HuH-7.5 (cell line): ENCODE results near the gene FKBP11.
A peak's percentile ranks its signal among the peaks of the same experiment; 100 is the strongest.

ENCODE experiments used
- DNase-seq: peaks from one replicate; pipeline ENCODE4 v3.0.0; 2011; ENCODE audit warnings: low spot score

The FKBP11 gene

GRCh38 chr12:48925304-48926011 is at the start of gene FKBP11:
Gene FKBP11, minus strand, starts transcription at chr12:48925492. Its CDS starts 64 bp downstream, at chr12:48925428.
- DNase-seq, result peak; percentile 73

- no peak for DNase-seq
Observed at GRCh38 chr12:48973941-48974673, 48.8 kb upstream of the FKBP11 start.

- peak; percentile 74 for DNase-seq
Observed at GRCh38 chr12:48973531-48973930, 48.2 kb upstream of the FKBP11 start.

- DNase-seq, result no peak
Observed at GRCh38 chr12:48972952-48973483, 47.7 kb upstream of the FKBP11 start.

GRCh38 chr12:48972213-48972951 is 47.1 kb upstream of the FKBP11 start:
- DNase-seq, result no peak

DNA sequence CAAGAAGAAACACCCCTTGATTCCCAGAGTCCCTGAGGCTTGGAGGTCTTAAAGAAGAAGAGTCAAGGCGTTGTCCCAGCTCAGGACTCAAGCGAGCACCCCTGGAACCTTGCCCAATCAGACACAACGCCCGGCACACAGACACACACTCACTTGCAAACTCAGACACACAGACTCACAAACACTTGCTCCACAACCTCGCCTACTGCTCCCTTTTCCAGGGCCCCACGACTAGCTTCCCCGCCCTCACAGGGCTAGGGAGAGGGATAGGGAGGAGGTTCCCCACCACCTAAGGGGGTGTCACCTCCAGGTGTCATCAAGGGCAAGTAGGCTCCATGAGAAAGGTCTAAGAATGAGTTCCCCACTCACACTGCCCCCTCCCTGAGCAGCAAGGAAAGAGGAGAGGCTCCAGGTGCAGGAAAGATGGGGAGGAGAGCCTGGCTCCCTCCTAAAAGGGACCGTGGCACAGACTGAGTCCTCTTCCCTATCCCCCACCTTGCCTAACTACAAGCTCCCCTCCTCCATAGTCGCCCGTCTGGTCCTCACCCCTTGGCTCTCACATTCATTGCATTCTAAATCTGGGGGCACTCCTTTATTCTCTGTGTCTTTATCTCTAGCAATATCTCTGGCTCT is 45.5 kb upstream of the FKBP11 start:
- no peak for DNase-seq

DNA sequence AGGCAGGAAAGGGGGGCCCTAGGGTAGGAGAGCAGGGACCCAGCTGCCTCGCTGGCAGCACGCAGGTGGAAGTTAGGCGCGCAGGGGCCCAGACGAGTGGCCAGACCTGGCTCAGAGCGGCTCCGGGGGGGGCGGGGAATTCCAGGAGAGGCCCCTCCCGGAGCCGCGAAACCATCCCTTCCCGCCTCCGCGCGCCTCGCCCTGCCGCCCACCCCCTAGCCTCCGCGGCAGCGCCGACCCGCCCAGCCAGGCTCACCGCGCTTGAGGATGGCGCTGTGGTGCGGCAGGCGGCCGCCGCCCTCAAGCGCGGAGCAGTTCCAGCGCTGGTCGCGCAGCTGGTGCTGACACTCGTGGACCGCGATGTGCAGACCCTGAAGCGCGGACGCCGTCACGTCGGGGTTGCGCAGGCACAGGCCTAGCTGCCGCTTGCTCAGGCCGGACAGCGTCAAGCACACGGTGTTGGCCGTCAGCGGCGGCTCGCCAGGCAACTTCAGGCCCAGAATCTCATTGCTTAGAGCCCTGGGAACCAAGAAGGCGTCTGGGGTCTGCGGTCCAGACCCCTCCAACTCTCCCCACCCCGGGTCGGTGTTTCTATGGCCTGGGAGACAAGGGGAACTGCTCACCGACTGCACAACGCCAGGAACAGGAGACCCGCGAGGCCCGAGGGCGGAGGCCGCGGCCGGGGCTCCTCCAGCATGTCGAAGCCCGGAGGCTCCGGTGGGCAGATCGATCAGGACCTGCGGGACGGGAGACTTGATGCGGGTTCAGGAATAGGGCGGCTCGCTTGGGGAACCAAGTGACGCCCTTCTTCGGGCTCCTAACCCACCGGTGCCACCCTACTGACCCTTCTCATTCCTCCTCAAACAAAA is 44.8 kb upstream of the FKBP11 start:
- DNase-seq, result peak; percentile 74

DNA sequence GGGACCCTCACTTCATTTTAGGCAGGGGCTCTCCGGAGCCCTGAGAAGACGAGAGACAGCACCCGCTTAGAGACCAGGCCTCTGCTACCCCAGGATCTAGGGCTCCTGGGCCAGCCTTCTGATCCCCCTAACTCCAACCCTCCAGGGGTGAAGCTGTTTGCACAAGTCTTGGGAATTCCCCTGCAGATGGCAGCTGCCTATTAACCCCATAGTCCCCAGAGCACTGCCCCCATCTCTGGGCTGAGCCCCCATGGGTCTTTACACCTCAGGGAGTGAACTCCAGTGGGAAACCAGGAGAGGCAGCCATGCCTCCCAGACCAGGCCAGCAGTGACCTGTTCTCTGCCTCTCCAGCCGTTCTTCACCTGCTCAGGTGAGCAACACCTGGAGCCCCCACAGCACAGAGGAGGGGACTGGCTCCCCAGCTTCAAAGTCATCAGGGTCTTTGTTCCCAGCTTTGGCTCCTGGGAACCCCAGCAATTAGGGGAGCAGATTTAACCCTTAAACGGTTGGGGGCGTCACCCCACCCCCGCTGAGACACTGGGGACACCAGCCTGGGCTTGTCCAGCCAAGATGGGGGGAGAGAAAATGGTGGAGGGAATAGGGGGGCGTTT is 44.0 kb upstream of the FKBP11 start:
- DNase-seq, result no peak

DNA sequence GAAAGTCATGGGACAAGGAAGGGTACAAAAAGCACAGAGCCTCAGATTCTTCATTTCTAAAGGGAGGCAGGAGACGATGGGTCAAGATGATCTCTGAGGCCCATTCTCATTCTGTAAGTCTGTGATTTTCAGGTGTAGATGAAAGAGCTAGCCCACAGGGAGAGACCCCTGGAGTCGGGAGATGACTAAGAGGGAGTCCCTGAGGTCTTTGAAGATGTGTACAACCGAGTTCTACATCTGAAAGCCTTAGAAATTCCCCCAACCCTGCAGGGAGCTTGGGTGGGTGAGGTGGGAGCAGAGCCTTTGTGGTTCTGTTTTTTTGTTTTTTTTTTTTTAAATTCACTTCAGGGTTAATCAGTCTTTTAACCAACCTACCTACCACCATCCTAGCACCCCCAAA is 43.2 kb upstream of the FKBP11 start:
- DNase-seq, result no peak

DNA sequence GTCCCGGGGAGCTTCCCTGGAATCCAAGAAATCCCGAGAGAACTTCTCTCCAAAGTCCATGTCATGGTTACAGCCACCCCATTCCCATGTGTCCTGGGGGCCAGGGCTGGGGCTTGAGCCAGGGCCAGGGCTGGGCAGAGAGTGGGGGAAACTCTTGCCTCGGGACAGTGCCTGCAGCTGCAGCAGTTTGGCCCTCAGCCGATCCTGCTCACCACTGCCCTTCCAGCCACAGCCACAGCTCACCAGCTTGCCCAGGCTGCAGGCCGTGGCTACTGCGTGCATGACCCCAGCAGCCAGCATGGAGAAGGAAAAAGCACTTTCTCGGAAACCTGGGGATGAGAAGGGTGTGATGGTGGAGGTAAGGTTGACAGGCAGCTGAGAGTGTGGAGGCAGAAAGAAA is 42.7 kb upstream of the FKBP11 start:
- no peak for DNase-seq

- no peak for DNase-seq
Observed at GRCh38 chr12:48966177-48966895, 41.0 kb upstream of the FKBP11 start.

GRCh38 chr12:48965298-48965838 is 40.1 kb upstream of the FKBP11 start:
- no peak for DNase-seq

DNA sequence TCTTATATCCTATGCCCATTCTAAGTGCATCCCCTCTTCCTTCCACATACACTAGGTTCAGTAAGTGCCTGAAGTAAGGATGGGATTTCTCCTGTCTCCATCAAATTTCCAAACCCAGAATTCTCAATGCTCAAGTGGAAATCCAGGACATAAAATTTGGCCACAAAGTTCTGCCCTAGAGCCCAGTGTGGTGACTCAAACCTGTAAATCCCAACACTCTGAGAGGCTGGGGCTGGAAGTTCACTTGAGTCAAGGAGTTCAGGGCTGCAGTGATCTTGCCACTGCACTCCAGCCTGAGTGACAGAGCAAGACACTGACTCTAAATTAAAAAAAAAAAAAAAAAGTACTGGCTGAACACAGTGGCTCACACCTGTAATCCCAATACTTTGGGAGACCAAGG is 36.5 kb upstream of the FKBP11 start:
- DNase-seq, result no peak

- DNase-seq, result no peak
Observed at GRCh38 chr12:48961331-48961730, 36.0 kb upstream of the FKBP11 start.

DNA sequence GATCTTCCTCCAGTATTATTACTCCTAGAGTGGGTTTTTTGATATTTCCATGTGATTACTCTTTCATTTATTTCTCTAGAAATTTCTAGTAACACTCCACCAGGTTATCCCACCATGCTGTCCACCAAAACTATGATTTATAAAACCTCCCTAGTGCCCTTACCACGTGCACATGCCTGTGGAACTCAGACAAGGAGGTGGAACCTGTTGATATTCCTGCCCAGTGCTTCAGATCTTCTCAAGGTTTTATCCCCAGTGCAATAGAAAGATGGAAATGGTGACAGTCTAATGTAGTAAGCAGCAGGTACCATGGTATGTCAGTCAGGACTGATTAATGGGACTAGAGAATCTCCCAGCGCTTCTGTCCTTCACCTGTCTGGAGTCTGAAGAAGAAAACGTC is 35.5 kb upstream of the FKBP11 start:
- no peak for DNase-seq

GRCh38 chr12:48958049-48958388 is 32.7 kb upstream of the FKBP11 start:
- no peak for DNase-seq

DNA sequence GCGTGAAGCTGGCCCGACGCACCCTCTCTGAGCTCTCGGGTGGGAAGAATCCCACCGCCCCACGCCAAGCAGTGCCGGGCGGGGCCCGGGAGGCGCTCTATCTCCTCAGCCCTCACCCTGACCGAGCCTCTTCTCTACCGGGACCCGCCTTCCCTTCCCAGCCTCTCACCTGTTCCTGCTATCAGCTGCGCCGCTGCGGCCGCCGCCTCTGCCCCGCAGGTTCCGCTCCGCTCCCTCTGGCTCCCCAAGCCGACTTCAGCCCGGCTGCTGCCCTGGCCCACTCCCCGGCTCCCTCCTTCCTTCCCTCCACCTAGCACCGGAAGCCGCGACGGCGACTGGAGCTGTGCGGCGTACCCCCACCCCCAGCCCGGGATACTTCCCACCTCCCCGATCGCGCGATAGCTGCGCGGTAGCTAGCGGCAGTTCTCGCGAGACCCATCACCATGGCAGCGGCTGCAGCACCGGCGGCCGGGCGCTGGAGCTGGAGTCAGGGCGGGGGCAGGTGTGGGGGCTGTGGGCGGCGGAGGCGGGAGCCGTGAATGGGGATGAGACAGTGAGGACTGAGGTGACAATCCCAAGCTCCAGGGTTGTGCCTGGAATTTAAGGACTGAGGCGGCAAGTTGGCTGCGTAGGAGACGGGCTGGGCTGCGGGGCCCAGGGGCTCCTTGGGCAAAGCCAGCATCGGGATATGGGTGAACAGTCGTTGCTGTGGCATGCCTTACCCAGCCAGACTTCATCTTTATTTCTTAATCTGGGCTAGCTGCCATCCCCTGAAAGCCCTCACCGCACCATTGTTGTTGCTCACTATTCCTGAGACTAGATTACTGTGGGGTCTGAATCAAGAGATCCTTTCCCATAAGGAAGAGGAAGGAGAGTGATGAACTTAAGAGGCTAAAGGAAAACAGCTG is 32.1 kb upstream of the FKBP11 start, which contains the start of gene ARF3:
Gene ARF3 (minus strand): TSS at position 347 of the 908 bp plus-strand sequence. CDS start 16,392 bp downstream, outside the sequence.
- DNase-seq, result peak; percentile 95

GRCh38 chr12:48956279-48957140 is 31.2 kb upstream of the FKBP11 start:
- DNase-seq, result peak; percentile 39
